T-helper 1 cell (primary cell): ENCODE data around the gene CXCL5.
"Not testable (repeated sequence)": the region's sequence is repeated elsewhere in the genome, so short reads cannot be mapped to it uniquely, and the experiment has no call there.

Source experiments
- DNase-seq, 5 donors: peaks; one replicate each; pipeline ENCODE4 v3.0.0-alpha.2; 2012 to 2020

CXCL5 gene

GRCh38 chr4:74014332-74014731 lies 15.9 kb upstream of the CXCL5 start:
- no peak for DNase-seq

DNA sequence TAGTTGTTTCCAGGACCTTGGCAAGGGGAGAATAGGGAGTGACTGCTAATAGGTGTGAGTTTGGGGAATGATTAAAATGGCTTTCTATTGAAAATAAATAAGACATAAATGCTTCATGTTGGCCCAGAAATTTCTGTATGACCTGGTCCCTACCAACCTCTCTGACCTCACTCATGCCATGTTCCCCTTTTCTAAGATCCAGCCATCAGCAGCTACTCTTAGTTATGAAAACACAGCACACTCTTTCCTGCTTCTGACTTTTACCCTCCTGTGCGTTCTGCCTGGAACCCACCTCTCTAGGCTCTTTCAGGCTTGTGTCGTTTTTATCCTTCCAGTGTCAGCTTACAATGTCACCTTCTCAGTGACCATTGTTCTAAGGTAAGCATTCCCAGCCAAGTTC lies 14.8 kb upstream of the CXCL5 start:
- DNase-seq = no peak

GRCh38 chr4:74012130-74012529 lies 13.7 kb upstream of the CXCL5 start:
- DNase-seq = no peak

DNA sequence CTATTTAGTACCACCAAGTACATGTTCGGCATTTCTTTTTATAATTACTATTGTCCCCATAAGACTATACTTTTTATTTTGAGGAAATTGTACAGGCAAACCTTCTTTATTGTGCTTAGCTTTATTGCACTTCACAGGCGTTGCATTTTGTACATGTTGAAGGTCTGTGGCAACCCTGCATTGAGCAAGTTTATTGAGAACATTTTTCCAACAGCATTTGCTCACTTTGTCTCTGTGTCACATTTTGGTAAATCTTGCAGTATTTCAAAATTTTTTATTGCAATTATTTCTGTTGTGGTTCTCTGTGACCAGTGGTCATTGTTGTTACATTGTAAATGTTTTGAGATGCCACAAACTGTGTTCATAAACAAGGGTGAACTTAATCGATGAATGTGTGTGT lies 10.8 kb upstream of the CXCL5 start:
- DNase-seq = no peak

DNA sequence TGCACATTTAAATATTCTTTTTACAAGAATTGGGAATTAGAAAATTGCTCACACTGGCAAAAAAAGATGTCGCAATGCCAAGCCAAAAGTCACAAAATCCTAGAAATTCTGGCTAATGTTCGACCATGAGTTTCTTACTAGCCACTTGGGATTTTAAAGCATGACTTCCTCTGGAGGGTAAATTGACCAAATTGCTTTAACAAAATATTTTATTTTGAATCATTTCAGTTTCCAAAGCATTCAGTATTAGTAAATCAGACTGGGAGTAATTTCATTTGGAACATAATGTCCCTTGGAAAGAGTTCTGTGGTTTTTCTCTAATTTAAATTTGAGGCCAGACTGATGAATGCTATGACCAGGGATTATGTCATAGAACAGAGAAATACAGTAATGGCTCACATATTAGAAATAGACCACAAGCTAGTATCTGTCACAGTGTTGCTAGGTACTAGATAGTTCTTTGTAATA lies 7.6 kb upstream of the CXCL5 start:
- DNase-seq = no peak

GRCh38 chr4:74005528-74005927 lies 7.1 kb upstream of the CXCL5 start:
- DNase-seq = no peak

DNA sequence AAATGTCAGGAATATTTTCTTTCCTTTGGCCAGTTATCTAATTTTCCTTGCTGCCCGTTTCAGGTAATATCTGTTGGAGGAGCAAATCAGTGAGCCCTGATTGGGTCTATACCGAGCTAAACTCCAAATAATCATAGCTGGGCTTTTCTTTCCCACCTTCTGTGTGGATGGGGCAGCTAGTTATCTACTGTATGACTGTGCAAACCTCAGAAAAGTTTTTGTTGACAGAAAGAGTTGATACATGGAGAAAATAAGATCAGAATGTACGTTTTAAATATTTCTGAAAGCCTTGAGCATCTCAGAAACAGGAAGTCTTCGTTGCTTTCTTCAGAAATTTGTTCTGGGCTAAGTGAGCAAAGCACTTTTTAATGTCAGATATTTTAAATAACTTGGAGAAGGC lies 6.2 kb upstream of the CXCL5 start:
- DNase-seq = no peak

DNA sequence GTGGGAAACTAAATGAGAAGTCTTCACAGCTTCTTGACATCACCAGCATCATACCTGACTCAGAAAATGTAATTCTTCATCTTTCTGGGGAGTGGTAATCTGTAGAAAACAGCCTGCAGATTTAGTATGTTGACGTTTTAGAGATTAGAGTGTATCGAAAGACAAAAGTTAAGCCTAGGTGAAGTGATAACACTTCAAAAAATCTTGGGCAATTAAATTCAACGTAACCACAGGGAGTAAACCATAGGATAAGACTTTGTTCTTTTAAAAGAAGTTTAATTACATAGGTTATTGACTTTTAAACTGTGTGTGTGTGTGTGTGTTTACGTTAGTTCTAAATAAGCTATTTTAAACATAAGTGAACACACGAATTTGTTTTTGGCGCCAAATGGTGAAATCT lies 1.8 kb upstream of the CXCL5 start:
- DNase-seq = no peak

DNA sequence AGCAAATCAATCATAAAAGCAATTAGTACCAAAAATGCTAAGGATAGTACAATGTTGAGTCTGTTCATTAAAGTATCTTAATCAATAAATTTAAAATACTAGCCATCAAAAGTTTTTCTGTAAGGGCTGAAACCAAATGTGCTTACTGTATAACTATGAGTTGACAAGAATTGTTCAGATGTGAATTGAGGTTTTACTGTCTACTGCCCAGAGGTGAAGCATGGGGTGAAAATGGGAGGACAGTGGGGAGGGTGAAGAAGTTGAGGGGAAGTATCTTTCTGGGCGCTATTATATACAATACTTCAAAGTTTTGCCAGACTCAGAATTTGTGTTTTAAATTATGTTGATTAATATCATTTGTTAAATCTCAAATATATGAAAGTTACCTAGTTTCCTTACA lies 6.4 kb downstream of the CXCL5 start:
- DNase-seq = no peak

DNA sequence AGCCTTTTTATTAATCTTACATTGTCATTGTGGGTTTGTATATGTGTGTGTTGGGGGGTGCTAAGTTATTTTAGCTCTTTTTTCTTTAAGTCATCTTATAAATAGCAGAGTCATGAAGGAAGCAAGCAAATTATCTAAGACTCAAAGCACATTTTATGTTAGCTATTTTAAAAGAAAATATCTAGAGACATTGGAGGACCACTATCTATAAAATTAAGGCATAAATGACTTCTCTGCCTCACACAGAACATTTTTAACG lies 6.8 kb downstream of the CXCL5 start:
- no peak for DNase-seq

GRCh38 chr4:73990988-73991741 lies 7.3 kb downstream of the CXCL5 start:
- DNase-seq = no peak

- DNase-seq = no peak
These were observed 8.5 kb downstream of the CXCL5 start for GRCh38 chr4:73989928-73990327.

DNA sequence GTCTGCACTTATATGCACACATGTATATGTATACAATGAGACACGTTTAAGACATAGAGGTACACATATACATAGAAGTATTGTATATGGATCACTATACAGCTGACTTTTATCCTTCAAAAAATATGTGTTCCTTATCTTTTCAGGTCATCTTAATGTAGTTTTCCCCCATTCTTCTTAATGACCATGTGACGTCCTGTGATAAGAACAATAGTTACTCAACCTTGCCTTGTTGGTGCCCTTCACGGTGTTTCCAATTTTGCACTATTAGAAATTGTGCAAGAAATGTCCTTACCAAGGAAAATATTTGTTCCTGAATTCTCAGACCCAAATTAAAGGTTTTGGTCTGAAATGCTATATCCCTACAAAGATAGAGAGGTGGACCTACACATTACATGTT lies 9.4 kb downstream of the CXCL5 start:
- DNase-seq = no peak

DNA sequence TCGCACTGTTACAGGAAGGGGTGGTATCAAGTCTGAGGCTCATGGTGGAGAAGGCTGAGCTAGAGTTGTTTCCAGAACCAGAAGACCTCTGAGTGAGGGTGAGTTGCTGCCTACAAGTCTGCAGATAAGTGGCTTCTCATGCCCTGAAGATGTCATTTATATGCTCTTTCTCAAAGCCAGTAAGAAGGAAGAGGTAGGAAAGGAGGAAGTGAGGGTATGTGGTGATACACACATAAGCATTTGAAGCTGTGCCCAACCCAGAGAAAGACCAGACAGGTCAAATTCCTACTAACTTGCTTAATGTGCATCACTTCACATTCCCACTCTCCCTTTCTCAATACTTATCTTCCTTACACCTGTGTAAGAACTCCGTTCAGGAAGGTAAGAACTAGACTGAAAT lies 10.4 kb downstream of the CXCL5 start, which contains the start of gene PPBP:
TSS of gene PPBP (minus strand) at position 130 of the 400 bp plus-strand sequence. CDS start at position 43, 87 bp downstream.
- no peak for DNase-seq

DNA sequence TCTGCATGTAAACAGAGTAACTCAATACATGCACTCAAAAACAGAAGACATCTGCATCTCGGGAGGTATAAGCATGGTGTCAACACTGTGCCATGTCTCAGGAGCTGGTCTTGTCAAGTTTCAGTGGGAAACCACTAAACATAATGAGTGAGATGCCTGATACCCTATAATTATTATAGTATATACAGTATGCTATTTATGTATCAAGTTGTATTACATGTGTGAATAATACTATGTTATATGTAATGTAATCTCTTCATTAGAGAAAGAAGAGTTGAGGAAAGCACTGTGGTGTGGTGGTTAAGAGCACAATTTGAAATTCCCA lies 13.0 kb downstream of the CXCL5 start:
- DNase-seq = no peak

DNA sequence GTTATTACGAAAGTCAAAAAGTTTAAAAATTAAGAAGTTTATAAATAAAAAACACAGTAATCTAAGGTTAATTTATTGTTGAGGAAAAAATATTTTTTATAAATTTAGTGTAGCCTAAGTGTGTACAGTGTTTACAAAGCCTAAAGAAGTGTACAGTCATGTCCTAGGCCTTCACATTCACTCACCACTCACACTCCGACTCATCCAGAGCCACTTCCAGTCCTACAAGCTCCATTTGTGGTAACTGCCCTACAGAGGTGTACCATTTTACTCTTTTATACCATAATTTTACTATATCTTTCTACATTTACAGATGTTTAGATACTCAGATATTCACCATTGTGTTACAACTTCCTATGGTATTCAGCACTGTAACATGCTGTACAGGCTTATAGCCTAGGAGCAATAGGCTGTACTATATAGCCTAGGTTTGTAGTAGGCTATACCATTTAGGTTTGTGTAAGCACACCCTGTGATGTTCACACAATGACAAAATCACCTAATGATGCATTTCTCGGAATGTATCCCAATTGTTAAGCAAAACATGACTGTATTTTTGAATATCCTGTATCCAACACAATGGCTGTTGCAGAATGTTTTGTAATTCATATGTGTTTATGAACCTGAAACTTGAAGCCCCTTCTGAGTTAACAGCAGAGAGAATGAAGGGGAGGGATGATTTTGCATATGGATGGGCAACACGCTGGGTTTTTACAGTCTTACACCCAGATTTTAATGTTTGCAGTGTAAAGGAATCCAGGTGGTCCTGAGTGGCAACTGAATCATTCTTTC lies 13.5 kb downstream of the CXCL5 start:
- no peak for DNase-seq

DNA sequence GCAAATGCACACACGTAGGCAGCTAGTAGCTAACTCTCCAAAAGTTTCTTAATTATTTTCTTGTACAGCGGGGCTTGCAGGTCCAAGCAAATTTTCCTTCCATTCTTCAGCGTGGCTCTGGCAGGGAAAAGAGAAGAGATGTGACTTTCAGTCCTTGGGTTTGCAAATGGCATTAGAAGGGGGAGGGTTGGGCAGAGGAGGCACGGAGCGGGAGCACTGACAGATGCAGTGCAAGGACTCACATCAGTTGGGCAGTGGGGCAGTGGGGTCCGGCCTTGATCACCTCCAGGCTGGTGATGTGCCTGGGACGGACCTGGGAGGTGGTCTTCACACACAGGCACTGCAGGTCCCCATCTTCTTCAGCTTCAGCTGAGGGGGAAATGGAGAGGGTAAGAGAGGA lies 17.3 kb downstream of the CXCL5 start:
- not testable (repeated sequence) for DNase-seq

GRCh38 chr4:73979407-73979957 lies 19.0 kb downstream of the CXCL5 start:
- DNase-seq = no peak

DNA sequence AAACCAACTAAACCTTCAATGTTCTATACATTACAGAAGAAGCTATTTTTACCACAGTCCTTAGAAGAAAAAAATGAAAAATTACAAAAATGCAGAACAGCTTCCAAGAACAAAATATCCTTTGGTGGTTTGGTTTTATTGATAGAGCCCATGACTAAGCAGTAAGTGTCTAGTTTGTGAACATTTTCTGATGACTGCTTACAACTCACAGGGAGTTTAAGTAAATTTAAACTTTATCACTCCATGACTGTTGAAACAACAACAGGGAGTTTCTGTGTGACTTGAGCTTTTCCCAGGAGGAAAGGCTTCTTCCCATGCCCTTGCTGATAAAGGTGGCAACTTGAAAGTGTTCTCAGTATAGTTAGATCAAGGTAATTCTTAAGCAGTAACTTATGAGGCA lies 19.6 kb downstream of the CXCL5 start:
- no peak for DNase-seq

DNA sequence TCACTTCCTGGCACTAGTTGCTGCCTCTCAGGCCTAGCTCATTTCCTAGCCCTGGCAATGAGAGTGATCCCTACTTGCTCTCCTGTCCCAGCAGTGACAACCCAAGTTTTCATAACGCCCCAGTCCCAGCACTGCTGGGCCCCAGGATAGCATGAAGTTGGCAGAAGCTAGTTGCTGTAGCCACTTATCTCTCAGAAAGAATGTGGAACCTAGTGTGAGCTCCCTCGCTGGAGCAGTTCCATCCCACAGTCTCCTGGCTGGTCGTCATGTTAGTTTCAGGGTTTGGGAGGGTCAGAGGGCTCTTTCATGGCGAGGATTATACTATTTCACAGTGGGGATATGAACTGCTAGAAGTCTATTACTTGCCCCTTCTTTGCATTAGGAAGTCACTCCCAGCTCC lies 21.8 kb downstream of the CXCL5 start:
- no peak for DNase-seq

DNA sequence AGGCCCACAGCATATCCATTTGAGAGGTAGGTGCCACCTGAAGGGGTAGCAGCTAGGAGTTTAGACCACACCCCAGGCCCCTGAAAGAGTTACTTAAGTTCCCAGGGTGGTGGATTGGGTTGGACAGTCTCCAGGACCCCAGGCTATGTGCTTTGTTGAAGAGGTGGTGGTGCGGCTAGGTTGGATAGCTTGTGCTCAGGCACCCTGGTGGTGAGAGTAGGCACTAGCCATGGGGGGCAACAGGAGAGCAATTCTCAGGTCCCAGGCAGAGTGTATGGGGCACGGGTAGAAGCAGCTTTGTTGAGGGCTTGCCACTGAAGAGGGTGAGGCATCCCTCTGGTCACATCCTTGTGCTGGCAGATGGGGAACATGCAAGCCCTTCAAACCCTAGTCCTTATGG lies 22.3 kb downstream of the CXCL5 start:
- no peak for DNase-seq

GRCh38 chr4:73974352-73974751 lies 24.1 kb downstream of the CXCL5 start:
- no peak for DNase-seq

DNA sequence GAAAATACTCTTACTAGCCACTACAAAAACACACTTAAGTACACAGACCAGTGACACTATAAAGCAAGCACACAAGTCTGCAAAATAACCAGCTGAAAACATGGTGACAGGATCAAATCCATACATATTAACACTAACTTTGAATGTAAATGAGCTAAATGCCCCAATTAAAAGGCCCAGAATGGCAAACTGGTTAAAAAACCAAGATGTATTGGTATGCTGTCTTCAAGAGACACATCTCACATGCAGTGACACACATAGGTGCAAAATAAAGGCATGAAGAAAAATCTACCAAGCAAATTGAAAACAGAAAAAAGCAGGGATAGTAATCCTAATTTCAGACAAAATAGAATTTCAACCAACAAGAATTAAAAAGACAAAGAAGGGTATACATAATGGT lies 27.5 kb downstream of the CXCL5 start:
- DNase-seq = no peak

DNA sequence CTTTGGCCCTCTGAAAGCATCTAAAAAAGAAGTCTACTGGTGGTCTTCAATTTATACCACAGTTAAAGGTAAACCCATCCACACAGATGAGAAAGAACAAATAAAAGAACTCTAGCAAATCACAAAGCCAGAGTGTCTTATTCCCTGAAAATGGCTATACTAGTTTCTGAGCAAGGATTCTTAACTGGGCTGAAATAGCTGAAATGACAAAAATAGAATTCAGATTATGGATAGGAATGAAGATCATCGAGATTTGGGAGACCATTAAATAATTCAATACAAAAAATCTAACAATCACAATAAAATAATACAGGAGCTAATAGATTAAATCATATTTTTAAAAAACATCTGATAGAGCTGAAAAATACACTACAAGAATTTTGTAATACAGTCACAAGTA lies 28.5 kb downstream of the CXCL5 start:
- no peak for DNase-seq
